ENCODE data around the gene MTARC1.
A peak's percentile ranks its signal among the peaks of the same experiment; 100 is the strongest.

The MTARC1 gene

GRCh38 chr1:220809187-220809550, 22.5 kb downstream of the MTARC1 start:
- Histone ChIP-seq H3K4me1 (ENCODE audit: control insufficient read depth, insufficient read depth, low read depth, low read length) (peaks cover 17% of the 10 kb centered on the region), H3K4me2 (ENCODE audit: low read length, poor library complexity, severe bottlenecking) (no peak overlapping the region), H2BK120ac (ENCODE audit: low read depth, low read length) (no peak overlapping the region), H2AK5ac (ENCODE audit: low read length, severe bottlenecking) (no peak overlapping the region), H3K9ac (ENCODE audit: low read length) (no peak overlapping the region), H3K18ac (ENCODE audit: low read depth in 1 of 2, low read length in 2 of 2) (no peak overlapping the region), H2BK12ac (ENCODE audit: low read length in 2 of 2) (no peak overlapping the region), H3K4me3 (ENCODE audit: insufficient read depth in 1 of 2, low read depth in 1 of 2, low read length in 2 of 2) (no peak overlapping the region), H3K27ac (ENCODE audit: low read length, poor library complexity, severe bottlenecking) (peak overlapping the region; percentile 48), H3K23ac (ENCODE audit: low read length in 2 of 2) (no peak overlapping the region), H4K8ac (ENCODE audit: low read length) (no peak overlapping the region), H4K91ac (ENCODE audit: low read length) (no peak overlapping the region), H3K9me3 (ENCODE audit: control insufficient read depth, low read length) (no peaks in the 10 kb centered on the region), H3K79me1 (replicated peaks; ENCODE audit: low read length, poor library complexity, severe bottlenecking) (no peaks in the 10 kb centered on the region), H3K27me3 (ENCODE audit: control insufficient read depth in 1 of 2, insufficient read depth in 1 of 2, low read length in 2 of 2) (peaks cover 0 to 12% of the 10 kb centered on the region in 2 experiments), H2AFZ (ENCODE audit: low read depth, low read length) (no peak overlapping the region), H3K4ac (ENCODE audit: low read depth in 1 of 2, low read length in 2 of 2) (no peak overlapping the region), H3K36me3 (ENCODE audit: control insufficient read depth in 1 of 2, insufficient read depth in 2 of 2, low read depth in 1 of 2, low read length in 2 of 2) (peaks cover 0 to 7% of the 10 kb centered on the region in 2 experiments), H2BK5ac (ENCODE audit: low read depth, low read length, poor library complexity, severe bottlenecking) (no peak overlapping the region), H2BK15ac (ENCODE audit: low read depth, poor library complexity, severe bottlenecking) (no peak overlapping the region), H3K14ac (ENCODE audit: low read length in 2 of 2) (no peak overlapping the region)
- 41% methylated on average over 1 of the region's 6 CpGs for WGBS
- DNase-seq, result peak; percentile 72

DNA sequence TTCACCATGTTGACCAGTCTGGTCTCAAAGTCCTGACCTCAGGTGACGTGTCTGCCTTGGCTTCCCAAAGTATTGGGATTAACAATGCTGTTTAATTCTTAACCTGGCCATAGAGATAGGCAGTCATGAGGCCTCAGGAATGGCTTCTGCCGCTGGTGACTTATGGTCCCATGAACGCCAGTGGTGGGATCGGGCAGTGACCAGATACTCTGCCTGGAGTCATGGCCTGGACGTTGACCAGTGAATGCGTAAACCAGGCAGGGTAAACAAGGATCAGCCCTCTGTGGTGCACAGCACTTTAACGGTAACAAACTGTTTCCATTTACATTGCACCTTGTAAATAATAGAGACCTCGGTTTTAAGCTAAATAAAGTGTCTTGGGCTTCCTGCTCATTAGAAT, 23.0 kb downstream of the MTARC1 start:
- no peak overlapping the region for H3K27ac ChIP-seq (ENCODE audit: low read length, poor library complexity, severe bottlenecking)
- H3K4ac ChIP-seq (ENCODE audit: low read depth in 1 of 2, low read length in 2 of 2), result peak overlapping the region in 1 of 2 experiments; percentile 57
- H2BK120ac ChIP-seq (ENCODE audit: low read depth, low read length), result no peak overlapping the region
- peak overlapping the region in 1 of 2 experiments; percentile 86 for H3K14ac ChIP-seq (ENCODE audit: low read length in 2 of 2)
- H3K4me3 ChIP-seq (ENCODE audit: insufficient read depth in 1 of 2, low read depth in 1 of 2, low read length in 2 of 2), result no peak overlapping the region
- H2AK5ac ChIP-seq (ENCODE audit: low read length, severe bottlenecking), result peak overlapping the region; percentile 71
- peaks cover 0 to 14% of the 10 kb centered on the region in 2 experiments for H3K27me3 ChIP-seq (ENCODE audit: control insufficient read depth in 1 of 2, insufficient read depth in 1 of 2, low read length in 2 of 2)
- peak overlapping the region in 1 of 2 experiments; percentile 54 for H3K23ac ChIP-seq (ENCODE audit: low read length in 2 of 2)
- H3K9ac ChIP-seq (ENCODE audit: low read length), result no peak overlapping the region
- no peak for DNase-seq
- no peak overlapping the region for H3K4me2 ChIP-seq (ENCODE audit: low read length, poor library complexity, severe bottlenecking)
- no peak overlapping the region for H2BK5ac ChIP-seq (ENCODE audit: low read depth, low read length, poor library complexity, severe bottlenecking)
- H2BK12ac ChIP-seq (ENCODE audit: low read length in 2 of 2), result peak overlapping the region; percentile 75 to 91
- peaks cover 17% of the 10 kb centered on the region for H3K4me1 ChIP-seq (ENCODE audit: control insufficient read depth, insufficient read depth, low read depth, low read length)
- H3K9me3 ChIP-seq (ENCODE audit: control insufficient read depth, low read length), result no peaks in the 10 kb centered on the region
- peak overlapping the region in 1 of 2 experiments; percentile 74 for H3K18ac ChIP-seq (ENCODE audit: low read depth in 1 of 2, low read length in 2 of 2)
- no peak overlapping the region for H2BK15ac ChIP-seq (ENCODE audit: low read depth, poor library complexity, severe bottlenecking)
- H2AFZ ChIP-seq (ENCODE audit: low read depth, low read length), result peak overlapping the region; percentile 42
- no peaks in the 10 kb centered on the region for H3K79me1 ChIP-seq (replicated peaks; ENCODE audit: low read length, poor library complexity, severe bottlenecking)
- no peak overlapping the region for H4K91ac ChIP-seq (ENCODE audit: low read length)
- H3K36me3 ChIP-seq (ENCODE audit: control insufficient read depth in 1 of 2, insufficient read depth in 2 of 2, low read depth in 1 of 2, low read length in 2 of 2), result peaks cover 0 to 7% of the 10 kb centered on the region in 2 experiments
- H4K8ac ChIP-seq (ENCODE audit: low read length), result no peak overlapping the region
- WGBS, result 69% methylated on average over 7 of the region's 8 CpGs

DNA sequence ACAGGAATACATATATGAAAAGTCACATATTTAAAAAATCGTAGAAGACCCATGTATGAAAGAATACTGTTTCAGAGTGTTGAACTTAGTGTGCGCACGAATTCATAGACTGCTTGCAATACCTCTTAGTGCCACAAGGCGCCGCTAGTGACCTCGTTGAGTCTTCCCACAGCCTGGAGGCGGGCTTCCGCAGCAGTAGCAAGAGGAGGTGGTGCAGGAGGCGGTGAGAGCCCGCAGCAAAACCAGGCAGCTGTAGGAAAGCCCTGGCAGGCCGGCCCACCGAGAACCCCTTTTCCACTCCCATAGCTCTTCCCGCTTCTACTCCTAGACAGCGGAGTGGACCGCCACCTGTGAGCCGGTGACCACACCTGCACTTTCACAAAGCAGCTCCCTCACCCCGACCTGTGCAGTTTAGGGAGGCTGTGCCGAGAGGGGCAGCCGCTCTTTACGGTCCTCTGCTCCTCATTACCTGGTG, 23.5 kb downstream of the MTARC1 start:
- Histone ChIP-seq H3K4me2 (ENCODE audit: low read length, poor library complexity, severe bottlenecking) (peak overlapping the region; percentile 12), H2AK5ac (ENCODE audit: low read length, severe bottlenecking) (no peak overlapping the region), H2AFZ (ENCODE audit: low read depth, low read length) (peak overlapping the region; percentile 18), H3K18ac (ENCODE audit: low read depth in 1 of 2, low read length in 2 of 2) (peak overlapping the region; percentile 9 to 29), H3K27ac (ENCODE audit: low read length, poor library complexity, severe bottlenecking) (no peak overlapping the region), H4K8ac (ENCODE audit: low read length) (peak overlapping the region; percentile 20), H2BK15ac (ENCODE audit: low read depth, poor library complexity, severe bottlenecking) (no peak overlapping the region), H3K4ac (ENCODE audit: low read depth in 1 of 2, low read length in 2 of 2) (peak overlapping the region in 1 of 2 experiments; percentile 70), H3K4me1 (ENCODE audit: control insufficient read depth, insufficient read depth, low read depth, low read length) (peaks cover 17% of the 10 kb centered on the region), H4K91ac (ENCODE audit: low read length) (peak overlapping the region; percentile 47), H3K4me3 (ENCODE audit: insufficient read depth in 1 of 2, low read depth in 1 of 2, low read length in 2 of 2) (peak overlapping the region in 1 of 2 experiments; percentile 67), H2BK12ac (ENCODE audit: low read length in 2 of 2) (peak overlapping the region in 1 of 2 experiments; percentile 96), H2BK5ac (ENCODE audit: low read depth, low read length, poor library complexity, severe bottlenecking) (no peak overlapping the region), H3K23ac (ENCODE audit: low read length in 2 of 2) (no peak overlapping the region), H2BK120ac (ENCODE audit: low read depth, low read length) (no peak overlapping the region), H3K14ac (ENCODE audit: low read length in 2 of 2) (peak overlapping the region in 1 of 2 experiments; percentile 51), H3K79me1 (replicated peaks; ENCODE audit: low read length, poor library complexity, severe bottlenecking) (no peaks in the 10 kb centered on the region), H3K9ac (ENCODE audit: low read length) (peak overlapping the region; percentile 54), H3K9me3 (ENCODE audit: control insufficient read depth, low read length) (no peaks in the 10 kb centered on the region), H3K27me3 (ENCODE audit: control insufficient read depth in 1 of 2, insufficient read depth in 1 of 2, low read length in 2 of 2) (peaks cover 0 to 18% of the 10 kb centered on the region in 2 experiments), H3K36me3 (ENCODE audit: control insufficient read depth in 1 of 2, insufficient read depth in 2 of 2, low read depth in 1 of 2, low read length in 2 of 2) (peaks cover 0 to 2% of the 10 kb centered on the region in 2 experiments)
- peak; percentile 86 for DNase-seq
- 16% methylated on average over 14 of the region's 20 CpGs for WGBS

GRCh38 chr1:220810963-220811362, 24.2 kb downstream of the MTARC1 start:
- Histone ChIP-seq H3K4me1 (ENCODE audit: control insufficient read depth, insufficient read depth, low read depth, low read length) (peaks cover 17% of the 10 kb centered on the region), H3K4me3 (ENCODE audit: insufficient read depth in 1 of 2, low read depth in 1 of 2, low read length in 2 of 2) (no peak overlapping the region), H2BK5ac (ENCODE audit: low read depth, low read length, poor library complexity, severe bottlenecking) (no peak overlapping the region), H2BK120ac (ENCODE audit: low read depth, low read length) (no peak overlapping the region), H3K14ac (ENCODE audit: low read length in 2 of 2) (no peak overlapping the region), H2BK15ac (ENCODE audit: low read depth, poor library complexity, severe bottlenecking) (no peak overlapping the region), H3K27me3 (ENCODE audit: control insufficient read depth in 1 of 2, insufficient read depth in 1 of 2, low read length in 2 of 2) (peaks cover 0 to 18% of the 10 kb centered on the region in 2 experiments), H3K9ac (ENCODE audit: low read length) (no peak overlapping the region), H3K9me3 (ENCODE audit: control insufficient read depth, low read length) (no peaks in the 10 kb centered on the region), H3K18ac (ENCODE audit: low read depth in 1 of 2, low read length in 2 of 2) (no peak overlapping the region), H3K4ac (ENCODE audit: low read depth in 1 of 2, low read length in 2 of 2) (no peak overlapping the region), H3K23ac (ENCODE audit: low read length in 2 of 2) (no peak overlapping the region), H3K79me1 (replicated peaks; ENCODE audit: low read length, poor library complexity, severe bottlenecking) (no peaks in the 10 kb centered on the region), H2AFZ (ENCODE audit: low read depth, low read length) (no peak overlapping the region), H4K8ac (ENCODE audit: low read length) (no peak overlapping the region), H3K27ac (ENCODE audit: low read length, poor library complexity, severe bottlenecking) (no peak overlapping the region), H2BK12ac (ENCODE audit: low read length in 2 of 2) (peak overlapping the region in 1 of 2 experiments; percentile 10), H4K91ac (ENCODE audit: low read length) (no peak overlapping the region), H2AK5ac (ENCODE audit: low read length, severe bottlenecking) (no peak overlapping the region), H3K36me3 (ENCODE audit: control insufficient read depth in 1 of 2, insufficient read depth in 2 of 2, low read depth in 1 of 2, low read length in 2 of 2) (peaks cover 0 to 2% of the 10 kb centered on the region in 2 experiments), H3K4me2 (ENCODE audit: low read length, poor library complexity, severe bottlenecking) (no peak overlapping the region)
- 89% methylated on average over 2 of the region's 2 CpGs for WGBS
- peak; percentile 37 for DNase-seq

All from mesenchymal stem cell (in vitro differentiated cells and primary cell).